WTC11 (cell line): ENCODE results near the gene PAQR4. TPM values are rescaled to one million over a fixed set of nuclear protein-coding genes. Genes with fewer than 3 reads are reported as not detected.

Experiments used
- ATAC-seq: fragments of 200-7000 bp; cut with Tn5 transposase; 2 replicates; pipeline ENCODE4 v1.10.0; 2021; ENCODE audit warnings: mild to moderate bottlenecking, moderate library complexity
- CTCF ChIA-PET: fragments of 300-600 bp; sonication (Branson Sonifier 250); formaldehyde crosslinking; loops from one replicate; lab custom pipeline; 2021; ENCODE audit warnings: antibody characterized with exemption; lab: Charles Lee
- POLR2A ChIA-PET: fragments of 350-600 bp; sonication (Branson Sonifier 250); formaldehyde crosslinking; loops from one replicate; lab custom pipeline; 2021; ENCODE audit warnings: antibody characterized with exemption; lab: Charles Lee
- DNase-seq: peaks from one replicate; pipeline ENCODE4 v3.0.0; 2021; ENCODE audit warnings: low spot score
- H3K27ac Mint-ChIP-seq: 2 replicates; pipeline ENCODE4 v1.8.0; 2021; ENCODE audit warnings: mixed read lengths
- H3K27me3 Mint-ChIP-seq: 2 replicates; pipeline ENCODE4 v1.8.0; 2021; ENCODE audit warnings: low read depth, mild to moderate bottlenecking, moderate library complexity, mixed read lengths
- H3K36me3 Mint-ChIP-seq: 2 replicates; pipeline ENCODE4 v1.8.0; 2021; ENCODE audit warnings: mixed read lengths
- H3K4me1 Mint-ChIP-seq: 2 replicates; pipeline ENCODE4 v1.8.0; 2022; ENCODE audit warnings: mixed read lengths
- H3K4me3 Mint-ChIP-seq: 2 replicates; pipeline ENCODE4 v1.8.0; 2021; ENCODE audit warnings: mild to moderate bottlenecking, moderate library complexity, mixed read lengths
- H3K9me3 Mint-ChIP-seq: 2 replicates; pipeline ENCODE4 v1.8.0; 2021; ENCODE audit warnings: mixed read lengths
- CREM ChIP-seq: sonication (generic); formaldehyde crosslinking; IDR thresholded peaks from 2 replicates; pipeline ENCODE4 v1.8.1; 2022; ENCODE audit warnings: mild to moderate bottlenecking, missing genetic modification reagents, moderate library complexity
- GRHL2 ChIP-seq: fragments of 250-450 bp; sonication (Bioruptor Pico); IDR thresholded peaks from 2 replicates; pipeline ENCODE4 v1.8.0; 2022; ENCODE audit warnings: mild to moderate bottlenecking, moderate library complexity; ENCODE audit not compliant: insufficient replicate concordance, severe bottlenecking
- IRF2 ChIP-seq: sonication (generic); formaldehyde crosslinking; IDR thresholded peaks from 2 replicates; pipeline ENCODE4 v1.8.0; 2022; ENCODE audit warnings: low read depth, missing genetic modification reagents, borderline replicate concordance
- NFE2L1 ChIP-seq: sonication (generic); formaldehyde crosslinking; IDR thresholded peaks from 2 replicates; pipeline ENCODE4 v1.8.1; 2023; ENCODE audit warnings: missing genetic modification reagents
- NFYB ChIP-seq: sonication (generic); formaldehyde crosslinking; conservative IDR thresholded peaks from 2 replicates; pipeline ENCODE4 v1.8.0; 2022; ENCODE audit warnings: low read depth, missing genetic modification reagents
- NR2C2 ChIP-seq: sonication (generic); formaldehyde crosslinking; IDR thresholded peaks from 2 replicates; pipeline ENCODE4 v1.8.0; 2022; ENCODE audit warnings: mild to moderate bottlenecking, missing genetic modification reagents
- NR3C1 ChIP-seq: sonication (generic); formaldehyde crosslinking; conservative IDR thresholded peaks from 2 replicates; pipeline ENCODE4 v1.8.1; 2023; ENCODE audit warnings: low read depth, mild to moderate bottlenecking, missing genetic modification reagents
- OVOL2 ChIP-seq: fragments of 250-450 bp; sonication (Bioruptor Pico); IDR thresholded peaks from 2 replicates; pipeline ENCODE4 v1.9.0; 2021; ENCODE audit warnings: mild to moderate bottlenecking, borderline replicate concordance
- SMAD3 ChIP-seq: sonication (generic); formaldehyde crosslinking; IDR thresholded peaks from 2 replicates; pipeline ENCODE4 v1.8.0; 2022; ENCODE audit warnings: missing genetic modification reagents, mild to moderate bottlenecking, borderline replicate concordance
- SMAD4 ChIP-seq: sonication (generic); formaldehyde crosslinking; IDR thresholded peaks from 2 replicates; pipeline ENCODE4 v1.8.0; 2022; ENCODE audit warnings: mild to moderate bottlenecking, missing genetic modification reagents
- TEAD4 ChIP-seq: sonication (generic); formaldehyde crosslinking; IDR thresholded peaks from 2 replicates; pipeline ENCODE4 v1.8.0; 2022; ENCODE audit warnings: mild to moderate bottlenecking, missing genetic modification reagents
- ZNF121 ChIP-seq: sonication (generic); formaldehyde crosslinking; IDR thresholded peaks from 2 replicates; pipeline ENCODE4 v1.8.0; 2023; ENCODE audit warnings: missing genetic modification reagents
- ZNF219 ChIP-seq: sonication (generic); formaldehyde crosslinking; IDR thresholded peaks from 2 replicates; pipeline ENCODE4 v1.8.0; 2023; ENCODE audit warnings: missing genetic modification reagents, mild to moderate bottlenecking, borderline replicate concordance
- ZNF423 ChIP-seq: fragments of 250-450 bp; sonication (Bioruptor Pico); IDR thresholded peaks from 2 replicates; pipeline ENCODE4 v2.1.2; 2022; ENCODE audit warnings: mild to moderate bottlenecking, moderate library complexity
- total RNA-seq: library from RNA; stranded (reverse); gene quantifications from 3 replicates; pipeline ENCODE4 v1.2.3, GENCODE V29; 2021
- TF ChIP-seq, protein P1 (sequence below): sonication (generic); formaldehyde crosslinking; IDR thresholded peaks from 2 replicates; pipeline ENCODE4 v1.8.0; 2023; ENCODE audit warnings: missing genetic modification reagents
- TF ChIP-seq, protein P2 (sequence below): sonication (generic); formaldehyde crosslinking; IDR thresholded peaks from 2 replicates; pipeline ENCODE4 v1.8.1; 2022; ENCODE audit warnings: mild to moderate bottlenecking, moderate library complexity, missing genetic modification reagents
- TF ChIP-seq, protein P3 (sequence below): sonication (generic); formaldehyde crosslinking; IDR thresholded peaks from 2 replicates; pipeline ENCODE4 v1.8.1; 2023; ENCODE audit warnings: mild to moderate bottlenecking, missing genetic modification reagents
- TF ChIP-seq, protein P4 (sequence below): fragments of 250-450 bp; sonication (Bioruptor Pico); IDR thresholded peaks from 2 replicates; pipeline ENCODE4 v1.9.0; 2021; ENCODE audit warnings: mild to moderate bottlenecking
- TF ChIP-seq, protein P5 (sequence below): sonication (generic); formaldehyde crosslinking; IDR thresholded peaks from 2 replicates; pipeline ENCODE4 v1.8.1; 2023; ENCODE audit warnings: mild to moderate bottlenecking, missing genetic modification reagents, borderline replicate concordance
- TF ChIP-seq, protein P6 (sequence below): sonication (generic); formaldehyde crosslinking; IDR thresholded peaks from 2 replicates; pipeline ENCODE4 v1.8.1; 2023; ENCODE audit warnings: mild to moderate bottlenecking, missing genetic modification reagents, moderate library complexity

PAQR4 gene
- total RNA-seq, 1 experiment from 2014 or later = 32.4 TPM

DNA sequence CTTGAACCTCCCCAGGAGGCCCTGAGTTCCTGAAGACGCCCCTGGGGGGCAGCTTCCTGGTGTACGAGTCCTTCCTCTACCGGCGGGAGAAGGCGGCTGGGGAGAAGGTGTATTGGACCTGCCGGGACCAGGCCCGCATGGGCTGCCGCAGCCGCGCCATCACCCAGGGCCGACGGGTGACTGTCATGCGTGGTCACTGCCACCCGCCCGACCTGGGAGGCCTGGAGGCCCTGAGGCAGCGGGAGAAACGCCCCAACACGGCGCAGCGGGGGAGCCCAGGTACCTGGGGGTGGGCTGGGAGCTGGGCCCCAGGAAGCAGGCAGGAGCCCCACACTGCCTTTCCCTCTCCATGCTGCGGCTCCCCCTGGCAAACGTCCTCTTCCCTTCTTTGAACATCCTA is 35.4 kb upstream of the PAQR4 start:
- ATAC-seq (no peak), DNase-seq (no peak)
- ChIA-PET CTCF (interaction anchor here (1.1 kb wide), 1 partner anchor 125 kb away, joined by 3 read pairs; no protein-coding TSS in a partner anchor), POLR2A (no interaction called here)
- Mint-ChIP-seq H3K4me1 (peaks cover 5% of the 10 kb centered on the region), H3K27ac (no peak overlapping the region), H3K9me3 (no peaks in the 10 kb centered on the region), H3K27me3 (no peaks in the 10 kb centered on the region), H3K4me3 (no peak overlapping the region), H3K36me3 (no peaks in the 10 kb centered on the region; the same call in 1 of the 2 replicates)
- TF ChIP-seq ZNF423 = no peak
- TF ChIP-seq, protein P1, sequence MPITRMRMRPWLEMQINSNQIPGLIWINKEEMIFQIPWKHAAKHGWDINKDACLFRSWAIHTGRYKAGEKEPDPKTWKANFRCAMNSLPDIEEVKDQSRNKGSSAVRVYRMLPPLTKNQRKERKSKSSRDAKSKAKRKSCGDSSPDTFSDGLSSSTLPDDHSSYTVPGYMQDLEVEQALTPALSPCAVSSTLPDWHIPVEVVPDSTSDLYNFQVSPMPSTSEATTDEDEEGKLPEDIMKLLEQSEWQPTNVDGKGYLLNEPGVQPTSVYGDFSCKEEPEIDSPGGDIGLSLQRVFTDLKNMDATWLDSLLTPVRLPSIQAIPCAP (CRISPR knock-in tag) = no peak
- TF ChIP-seq, protein P2, sequence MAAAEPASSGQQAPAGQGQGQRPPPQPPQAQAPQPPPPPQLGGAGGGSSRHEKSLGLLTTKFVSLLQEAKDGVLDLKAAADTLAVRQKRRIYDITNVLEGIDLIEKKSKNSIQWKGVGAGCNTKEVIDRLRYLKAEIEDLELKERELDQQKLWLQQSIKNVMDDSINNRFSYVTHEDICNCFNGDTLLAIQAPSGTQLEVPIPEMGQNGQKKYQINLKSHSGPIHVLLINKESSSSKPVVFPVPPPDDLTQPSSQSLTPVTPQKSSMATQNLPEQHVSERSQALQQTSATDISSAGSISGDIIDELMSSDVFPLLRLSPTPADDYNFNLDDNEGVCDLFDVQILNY (CRISPR knock-in tag) = no peak
- TF ChIP-seq, protein P3, sequence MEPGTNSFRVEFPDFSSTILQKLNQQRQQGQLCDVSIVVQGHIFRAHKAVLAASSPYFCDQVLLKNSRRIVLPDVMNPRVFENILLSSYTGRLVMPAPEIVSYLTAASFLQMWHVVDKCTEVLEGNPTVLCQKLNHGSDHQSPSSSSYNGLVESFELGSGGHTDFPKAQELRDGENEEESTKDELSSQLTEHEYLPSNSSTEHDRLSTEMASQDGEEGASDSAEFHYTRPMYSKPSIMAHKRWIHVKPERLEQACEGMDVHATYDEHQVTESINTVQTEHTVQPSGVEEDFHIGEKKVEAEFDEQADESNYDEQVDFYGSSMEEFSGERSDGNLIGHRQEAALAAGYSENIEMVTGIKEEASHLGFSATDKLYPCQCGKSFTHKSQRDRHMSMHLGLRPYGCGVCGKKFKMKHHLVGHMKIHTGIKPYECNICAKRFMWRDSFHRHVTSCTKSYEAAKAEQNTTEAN (CRISPR knock-in tag) = no peak
- TF ChIP-seq NFYB (CRISPR knock-in tag) = no peak
- TF ChIP-seq, protein P4, sequence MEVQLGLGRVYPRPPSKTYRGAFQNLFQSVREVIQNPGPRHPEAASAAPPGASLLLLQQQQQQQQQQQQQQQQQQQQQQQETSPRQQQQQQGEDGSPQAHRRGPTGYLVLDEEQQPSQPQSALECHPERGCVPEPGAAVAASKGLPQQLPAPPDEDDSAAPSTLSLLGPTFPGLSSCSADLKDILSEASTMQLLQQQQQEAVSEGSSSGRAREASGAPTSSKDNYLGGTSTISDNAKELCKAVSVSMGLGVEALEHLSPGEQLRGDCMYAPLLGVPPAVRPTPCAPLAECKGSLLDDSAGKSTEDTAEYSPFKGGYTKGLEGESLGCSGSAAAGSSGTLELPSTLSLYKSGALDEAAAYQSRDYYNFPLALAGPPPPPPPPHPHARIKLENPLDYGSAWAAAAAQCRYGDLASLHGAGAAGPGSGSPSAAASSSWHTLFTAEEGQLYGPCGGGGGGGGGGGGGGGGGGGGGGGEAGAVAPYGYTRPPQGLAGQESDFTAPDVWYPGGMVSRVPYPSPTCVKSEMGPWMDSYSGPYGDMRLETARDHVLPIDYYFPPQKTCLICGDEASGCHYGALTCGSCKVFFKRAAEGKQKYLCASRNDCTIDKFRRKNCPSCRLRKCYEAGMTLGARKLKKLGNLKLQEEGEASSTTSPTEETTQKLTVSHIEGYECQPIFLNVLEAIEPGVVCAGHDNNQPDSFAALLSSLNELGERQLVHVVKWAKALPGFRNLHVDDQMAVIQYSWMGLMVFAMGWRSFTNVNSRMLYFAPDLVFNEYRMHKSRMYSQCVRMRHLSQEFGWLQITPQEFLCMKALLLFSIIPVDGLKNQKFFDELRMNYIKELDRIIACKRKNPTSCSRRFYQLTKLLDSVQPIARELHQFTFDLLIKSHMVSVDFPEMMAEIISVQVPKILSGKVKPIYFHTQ = no peak
- no peak for TF ChIP-seq NFE2L1 (CRISPR knock-in tag)
- no peak for TF ChIP-seq ZNF219 (CRISPR knock-in tag)
- TF ChIP-seq, protein P5, sequence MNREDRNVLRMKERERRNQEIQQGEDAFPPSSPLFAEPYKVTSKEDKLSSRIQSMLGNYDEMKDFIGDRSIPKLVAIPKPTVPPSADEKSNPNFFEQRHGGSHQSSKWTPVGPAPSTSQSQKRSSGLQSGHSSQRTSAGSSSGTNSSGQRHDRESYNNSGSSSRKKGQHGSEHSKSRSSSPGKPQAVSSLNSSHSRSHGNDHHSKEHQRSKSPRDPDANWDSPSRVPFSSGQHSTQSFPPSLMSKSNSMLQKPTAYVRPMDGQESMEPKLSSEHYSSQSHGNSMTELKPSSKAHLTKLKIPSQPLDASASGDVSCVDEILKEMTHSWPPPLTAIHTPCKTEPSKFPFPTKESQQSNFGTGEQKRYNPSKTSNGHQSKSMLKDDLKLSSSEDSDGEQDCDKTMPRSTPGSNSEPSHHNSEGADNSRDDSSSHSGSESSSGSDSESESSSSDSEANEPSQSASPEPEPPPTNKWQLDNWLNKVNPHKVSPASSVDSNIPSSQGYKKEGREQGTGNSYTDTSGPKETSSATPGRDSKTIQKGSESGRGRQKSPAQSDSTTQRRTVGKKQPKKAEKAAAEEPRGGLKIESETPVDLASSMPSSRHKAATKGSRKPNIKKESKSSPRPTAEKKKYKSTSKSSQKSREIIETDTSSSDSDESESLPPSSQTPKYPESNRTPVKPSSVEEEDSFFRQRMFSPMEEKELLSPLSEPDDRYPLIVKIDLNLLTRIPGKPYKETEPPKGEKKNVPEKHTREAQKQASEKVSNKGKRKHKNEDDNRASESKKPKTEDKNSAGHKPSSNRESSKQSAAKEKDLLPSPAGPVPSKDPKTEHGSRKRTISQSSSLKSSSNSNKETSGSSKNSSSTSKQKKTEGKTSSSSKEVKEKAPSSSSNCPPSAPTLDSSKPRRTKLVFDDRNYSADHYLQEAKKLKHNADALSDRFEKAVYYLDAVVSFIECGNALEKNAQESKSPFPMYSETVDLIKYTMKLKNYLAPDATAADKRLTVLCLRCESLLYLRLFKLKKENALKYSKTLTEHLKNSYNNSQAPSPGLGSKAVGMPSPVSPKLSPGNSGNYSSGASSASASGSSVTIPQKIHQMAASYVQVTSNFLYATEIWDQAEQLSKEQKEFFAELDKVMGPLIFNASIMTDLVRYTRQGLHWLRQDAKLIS (CRISPR knock-in tag) = no peak
- TF ChIP-seq SMAD4 (CRISPR knock-in tag) = no peak
- TF ChIP-seq NR3C1 (CRISPR knock-in tag) = no peak
- TF ChIP-seq, protein P6, sequence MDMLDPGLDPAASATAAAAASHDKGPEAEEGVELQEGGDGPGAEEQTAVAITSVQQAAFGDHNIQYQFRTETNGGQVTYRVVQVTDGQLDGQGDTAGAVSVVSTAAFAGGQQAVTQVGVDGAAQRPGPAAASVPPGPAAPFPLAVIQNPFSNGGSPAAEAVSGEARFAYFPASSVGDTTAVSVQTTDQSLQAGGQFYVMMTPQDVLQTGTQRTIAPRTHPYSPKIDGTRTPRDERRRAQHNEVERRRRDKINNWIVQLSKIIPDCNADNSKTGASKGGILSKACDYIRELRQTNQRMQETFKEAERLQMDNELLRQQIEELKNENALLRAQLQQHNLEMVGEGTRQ = no peak
- TF ChIP-seq OVOL2 = no peak
- TF ChIP-seq GRHL2 = no peak
- TF ChIP-seq IRF2 (CRISPR knock-in tag) = no peak

DNA sequence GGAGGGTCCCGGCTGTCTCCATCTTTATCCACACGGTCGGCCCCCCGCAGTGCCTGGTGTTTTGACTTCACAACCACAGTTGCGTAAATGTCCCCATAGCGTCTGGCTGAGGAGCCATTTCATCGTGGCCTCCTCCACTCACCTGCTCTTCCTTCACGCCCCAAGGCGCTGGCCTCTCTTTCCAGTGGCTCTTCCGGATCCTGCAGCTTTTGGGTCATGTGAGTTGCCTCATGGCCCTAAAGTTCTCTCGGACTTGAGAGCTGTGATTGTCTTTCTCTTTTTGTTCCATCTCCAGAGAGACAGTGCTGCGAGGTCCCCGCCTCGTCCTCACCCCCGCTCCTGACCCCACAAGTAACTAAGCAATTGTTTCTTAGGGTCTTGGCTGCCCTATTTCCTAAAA is 34.7 kb upstream of the PAQR4 start:
- Mint-ChIP-seq H3K27ac (no peak overlapping the region), H3K9me3 (no peaks in the 10 kb centered on the region), H3K27me3 (no peaks in the 10 kb centered on the region), H3K36me3 (peaks cover 1% of the 10 kb centered on the region; the same call in 1 of the 2 replicates), H3K4me3 (no peak overlapping the region), H3K4me1 (no peaks in the 10 kb centered on the region)
- ChIA-PET POLR2A (no interaction called here), CTCF (interaction anchor here (0.6 to 1.1 kb wide), 5 partner anchors 7 to 252 kb away, joined by 3 to 4 read pairs (median 3); partner anchors contain the start of genes KCTD5 and KREMEN2)
- ATAC-seq (no peak), DNase-seq (no peak)
- TF ChIP-seq CREM (CRISPR knock-in tag) (no peak), NR2C2 (no peak), TEAD4 (no peak), ZNF121 (CRISPR knock-in tag) (no peak), SMAD3 (CRISPR knock-in tag) (no peak)
